ENCODE results near the gene BRF1. TPM values are rescaled to one million over a fixed set of nuclear protein-coding genes. Genes with fewer than 3 reads are reported as not detected.
A peak's percentile ranks its signal among the peaks of the same experiment; 100 is the strongest.

Gene BRF1
- total and polyA plus RNA-seq, 2 donors from 2014 or later: 19.3 to 34.1 TPM

GRCh38 chr14:105216490-105217247 lies 84.1 kb downstream of the BRF1 start:
- Histone ChIP-seq H3K27me3 (ENCODE audit: control insufficient read depth, insufficient read depth, low read length) (no peaks in the 10 kb centered on the region), H3K9me3 (ENCODE audit: control insufficient read depth in 2 of 3, insufficient read depth in 1 of 3, low read length in 3 of 3) (peaks cover 0 to 4% (median 0%) of the 10 kb centered on the region in 3 donors), H3K27ac (ENCODE audit: low read depth in 2 of 2, low read length in 2 of 2) (no peak overlapping the region), H3K4me1 (ENCODE audit: control insufficient read depth in 2 of 3, insufficient read depth in 2 of 3, low read depth in 1 of 3, low read length in 3 of 3) (peaks cover 2 to 8% (median 8%) of the 10 kb centered on the region in 3 donors), H3K36me3 (ENCODE audit: control insufficient read depth in 2 of 3, insufficient read depth in 3 of 3, low read length in 3 of 3) (peaks cover 8 to 18% (median 8%) of the 10 kb centered on the region in 3 donors), H3K4me3 (ENCODE audit: low read length in 3 of 3) (no peak overlapping the region), H3K9ac (ENCODE audit: low read length in 3 of 3) (no peak overlapping the region)
- no peak for TF ChIP-seq CTCF (IDR thresholded peaks at IDR 0.05; ENCODE audit: borderline replicate concordance, extremely low read depth, insufficient read depth)
- no peak for DNase-seq
- intact Hi-C loops (cut with DNase I): no loop called here
- FAIRE-seq: no peak

GRCh38 chr14:105215602-105216001 lies 85.2 kb downstream of the BRF1 start:
- intact Hi-C loops (cut with DNase I): no loop called here
- Histone ChIP-seq H3K9ac (ENCODE audit: low read length in 3 of 3) (peak overlapping the region in 1 of 3 donors; percentile 15), H3K27me3 (ENCODE audit: control insufficient read depth, insufficient read depth, low read length) (no peaks in the 10 kb centered on the region), H3K4me1 (ENCODE audit: control insufficient read depth in 2 of 3, insufficient read depth in 2 of 3, low read depth in 1 of 3, low read length in 3 of 3) (peaks cover under 1 to 2% (median 1%) of the 10 kb centered on the region in 3 donors), H3K9me3 (ENCODE audit: control insufficient read depth in 2 of 3, insufficient read depth in 1 of 3, low read length in 3 of 3) (peaks cover 0 to 4% (median 0%) of the 10 kb centered on the region in 3 donors), H3K27ac (ENCODE audit: low read depth in 2 of 2, low read length in 2 of 2) (no peak overlapping the region), H3K4me3 (ENCODE audit: low read length in 3 of 3) (peak overlapping the region in 1 of 3 donors; percentile 2), H3K36me3 (ENCODE audit: control insufficient read depth in 2 of 3, insufficient read depth in 3 of 3, low read length in 3 of 3) (peaks cover 8 to 18% (median 8%) of the 10 kb centered on the region in 3 donors)
- FAIRE-seq: no peak
- no peak for TF ChIP-seq CTCF (IDR thresholded peaks at IDR 0.05; ENCODE audit: borderline replicate concordance, extremely low read depth, insufficient read depth)
- no peak for DNase-seq

- no peak for DNase-seq
- Histone ChIP-seq H3K36me3 (ENCODE audit: control insufficient read depth in 2 of 3, insufficient read depth in 3 of 3, low read length in 3 of 3) (peaks cover 8 to 19% (median 8%) of the 10 kb centered on the region in 3 donors), H3K9me3 (ENCODE audit: control insufficient read depth in 2 of 3, insufficient read depth in 1 of 3, low read length in 3 of 3) (peaks cover 0 to 4% (median 0%) of the 10 kb centered on the region in 3 donors), H3K9ac (ENCODE audit: low read length in 3 of 3) (no peak overlapping the region), H3K27me3 (ENCODE audit: control insufficient read depth, insufficient read depth, low read length) (no peaks in the 10 kb centered on the region), H3K4me1 (ENCODE audit: control insufficient read depth in 2 of 3, insufficient read depth in 2 of 3, low read depth in 1 of 3, low read length in 3 of 3) (peaks cover 0 to 2% (median 0%) of the 10 kb centered on the region in 3 donors), H3K27ac (ENCODE audit: low read depth in 2 of 2, low read length in 2 of 2) (no peak overlapping the region), H3K4me3 (ENCODE audit: low read length in 3 of 3) (no peak overlapping the region)
- no peak for TF ChIP-seq CTCF (IDR thresholded peaks at IDR 0.05; ENCODE audit: borderline replicate concordance, extremely low read depth, insufficient read depth)
- no peak for FAIRE-seq
- intact Hi-C loops (cut with DNase I): no loop called here
These were observed 86.4 kb downstream of the BRF1 start for GRCh38 chr14:105214324-105214915.

Data from kidney (tissue), 14 donors.